Colonic mucosa (tissue), 4 donors: ENCODE data around the gene CNRIP1. TPM values are rescaled to one million over a fixed set of nuclear protein-coding genes. Genes with fewer than 3 reads are reported as not detected.
"Not testable (repeated sequence)": the region's sequence is repeated elsewhere in the genome, so short reads cannot be mapped to it uniquely, and the experiment has no call there.

ENCODE experiments used
- DNase-seq: peaks from one replicate; pipeline ENCODE4 v3.0.0-alpha.2; 2020
- H3K27ac ChIP-seq: fragments of 200-600 bp; one replicate; pipeline ENCODE4 v1.8.0; 2021
- H3K27me3 ChIP-seq: fragments of 200-600 bp; one replicate; pipeline ENCODE4 v1.8.0; 2021
- H3K36me3 ChIP-seq: fragments of 200-600 bp; one replicate; pipeline ENCODE4 v1.8.0; 2021
- H3K4me1 ChIP-seq: fragments of 200-600 bp; one replicate; pipeline ENCODE4 v1.8.0; 2021; ENCODE audit warnings: mild to moderate bottlenecking
- H3K4me3 ChIP-seq: fragments of 200-600 bp; one replicate; pipeline ENCODE4 v1.8.0; 2021
- H3K9ac ChIP-seq, 2 donors: one replicate each; pipeline ENCODE4 v1.7.0; 2013; ENCODE audit warnings: control low read depth in 2 of 2, low read depth in 2 of 2, low read length in 2 of 2
- H3K9me3 ChIP-seq: fragments of 200-600 bp; one replicate; pipeline ENCODE4 v1.8.0; 2021
- CTCF ChIP-seq: fragments of 200-600 bp; IDR thresholded peaks from one replicate; pipeline ENCODE4 v1.8.0; 2022; ENCODE audit warnings: antibody characterized with exemption, mild to moderate bottlenecking
- intact Hi-C: fragments of 100-400 bp; cut with DNase I; formaldehyde crosslinking; loops from one replicate; pipeline ENCODE4 v1.14.1; 2022
- total RNA-seq, 2 donors: library from RNA; stranded (reverse); fragmentation: NEBNext Ultra II Directional in 1 of 2; extraction: Animal tissue kit (Norgen Biotek cat#: 25700) in 1 of 2; gene quantifications; one replicate each; pipeline ENCODE4 v1.2.1, GENCODE V29; 2021
- donor health status: healthy.
- donor health status: DM: no; HTN: no; CAD: no.
- donor health status: DM: no; HTN: no; CAD: no.

CNRIP1 gene
- total RNA-seq, 2 donors from 2014 or later = 2.5 to 6.4 TPM

GRCh38 chr2:68357605-68358337, 38.0 kb upstream of the CNRIP1 start:
- no peaks in the 10 kb centered on the region for H3K9me3 ChIP-seq
- H3K4me3 ChIP-seq = no peak overlapping the region
- DNase-seq = no peak
- no peak overlapping the region for H3K9ac ChIP-seq
- H3K4me1 ChIP-seq = no peaks in the 10 kb centered on the region
- no peaks in the 10 kb centered on the region for H3K36me3 ChIP-seq
- H3K27me3 ChIP-seq = no peaks in the 10 kb centered on the region
- intact Hi-C loops = no loop called here
- no peak overlapping the region for H3K27ac ChIP-seq
- TF ChIP-seq CTCF = no peak

GRCh38 chr2:68356599-68357239, 37.0 kb upstream of the CNRIP1 start:
- intact Hi-C loops = no loop called here
- no peaks in the 10 kb centered on the region for H3K9me3 ChIP-seq
- H3K4me1 ChIP-seq = no peaks in the 10 kb centered on the region
- H3K27ac ChIP-seq = no peak overlapping the region
- H3K4me3 ChIP-seq = no peak overlapping the region
- no peak for TF ChIP-seq CTCF
- no peak overlapping the region for H3K9ac ChIP-seq
- no peaks in the 10 kb centered on the region for H3K27me3 ChIP-seq
- no peak for DNase-seq
- H3K36me3 ChIP-seq = no peaks in the 10 kb centered on the region

GRCh38 chr2:68352651-68353391, 33.1 kb upstream of the CNRIP1 start:
- intact Hi-C loops = no loop called here
- H3K9ac ChIP-seq = no peak overlapping the region
- H3K27ac ChIP-seq = no peak overlapping the region
- no peaks in the 10 kb centered on the region for H3K36me3 ChIP-seq
- no peaks in the 10 kb centered on the region for H3K27me3 ChIP-seq
- TF ChIP-seq CTCF = no peak
- no peaks in the 10 kb centered on the region for H3K4me1 ChIP-seq
- H3K9me3 ChIP-seq = no peaks in the 10 kb centered on the region
- no peak for DNase-seq
- no peak overlapping the region for H3K4me3 ChIP-seq

- no peak for DNase-seq
- no peaks in the 10 kb centered on the region for H3K27me3 ChIP-seq
- no peak overlapping the region for H3K4me3 ChIP-seq
- no peaks in the 10 kb centered on the region for H3K4me1 ChIP-seq
- no peak overlapping the region for H3K9ac ChIP-seq
- no peaks in the 10 kb centered on the region for H3K9me3 ChIP-seq
- no peak for TF ChIP-seq CTCF
- H3K27ac ChIP-seq = no peak overlapping the region
- intact Hi-C loops = no loop called here
- H3K36me3 ChIP-seq = no peaks in the 10 kb centered on the region
Observed at GRCh38 chr2:68351997-68352396, 32.2 kb upstream of the CNRIP1 start.

- H3K9ac ChIP-seq, H3K27ac ChIP-seq, H3K4me3 ChIP-seq, H3K27me3 ChIP-seq, H3K9me3 ChIP-seq, H3K36me3 ChIP-seq, DNase-seq, H3K4me1 ChIP-seq, intact Hi-C loops: not testable (repeated sequence)
Observed at GRCh38 chr2:68349091-68349490, 29.3 kb upstream of the CNRIP1 start.
